GM19455 (cell line): ENCODE results near the gene IRGQ.
"Not testable (repeated sequence)": the region's sequence is repeated elsewhere in the genome, so short reads cannot be mapped to it uniquely, and the experiment has no call there.

Source experiments
- ATAC-seq: cut with Tn5 transposase; IDR thresholded peaks from one replicate; pipeline ENCODE4 v1.9.1; 2021; ENCODE audit not compliant: unreplicated experiment

IRGQ gene

GRCh38 chr19:43595999-43596841, at the start of gene IRGQ, which contains the start of gene ZNF576:
Gene IRGQ, minus strand, starts transcription at chr19:43596134. Its CDS starts 796 bp downstream, at chr19:43595338.
Gene ZNF576, plus strand, starts transcription at chr19:43596595. Its CDS starts 514 bp downstream, at chr19:43597109.
- peak; percentile 78 for ATAC-seq

- ATAC-seq, result no peak
Measured at GRCh38 chr19:43644181-43644580, 48.2 kb upstream of the IRGQ start.

GRCh38 chr19:43643326-43643725, 47.4 kb upstream of the IRGQ start:
- ATAC-seq, result no peak

- ATAC-seq, result no peak
Measured at GRCh38 chr19:43642531-43642930, 46.6 kb upstream of the IRGQ start.

GRCh38 chr19:43641333-43641732, 45.4 kb upstream of the IRGQ start:
- no peak for ATAC-seq

GRCh38 chr19:43640424-43640757, 44.5 kb upstream of the IRGQ start:
- ATAC-seq, result no peak

- ATAC-seq, result no peak
Measured at GRCh38 chr19:43639519-43640423, 43.8 kb upstream of the IRGQ start, which contains the start of gene CADM4. Gene CADM4, minus strand, starts transcription at chr19:43639850. Its CDS starts 60 bp downstream, at chr19:43639790.

- no peak for ATAC-seq
Measured at GRCh38 chr19:43638995-43639518, 43.1 kb upstream of the IRGQ start.

GRCh38 chr19:43638214-43638994, 42.5 kb upstream of the IRGQ start:
- no peak for ATAC-seq

GRCh38 chr19:43636121-43636683, 40.3 kb upstream of the IRGQ start:
- no peak for ATAC-seq

- not testable (repeated sequence) for ATAC-seq
Measured at GRCh38 chr19:43635561-43635940, 39.6 kb upstream of the IRGQ start.

- no peak for ATAC-seq
Measured at GRCh38 chr19:43634872-43635560, 39.1 kb upstream of the IRGQ start.

GRCh38 chr19:43634506-43634871, 38.6 kb upstream of the IRGQ start:
- ATAC-seq, result no peak

GRCh38 chr19:43634068-43634467, 38.1 kb upstream of the IRGQ start:
- ATAC-seq, result no peak

- ATAC-seq, result no peak
Measured at GRCh38 chr19:43633520-43633919, 37.6 kb upstream of the IRGQ start.

GRCh38 chr19:43631491-43631890, 35.6 kb upstream of the IRGQ start:
- ATAC-seq, result no peak

- no peak for ATAC-seq
Measured at GRCh38 chr19:43628646-43629326, 32.9 kb upstream of the IRGQ start.

GRCh38 chr19:43626838-43627237, 30.9 kb upstream of the IRGQ start:
- ATAC-seq, result no peak

GRCh38 chr19:43625918-43626579, 30.1 kb upstream of the IRGQ start:
- ATAC-seq, result no peak
